H1 (cell line): ENCODE results near the gene ISG15. TPM values are rescaled to one million over a fixed set of nuclear protein-coding genes. Genes with fewer than 3 reads are reported as not detected.
A peak's percentile ranks its signal among the peaks of the same experiment; 100 is the strongest.

Experiments used
- CTCF ChIA-PET: fragments of 300-600 bp; sonication (Branson Sonifier 250); formaldehyde crosslinking; loops from one replicate; lab custom pipeline; 2021; ENCODE audit not compliant: partially characterized antibody; lab: Charles Lee
- POLR2A ChIA-PET: fragments of 300-600 bp; sonication (Branson Sonifier 250); formaldehyde crosslinking; loops from one replicate; lab custom pipeline; 2021; ENCODE audit warnings: inconsistent platforms; ENCODE audit not compliant: partially characterized antibody; lab: Charles Lee
- DNase-seq, 2 experiments: peaks; one replicate each; pipeline versions ENCODE4 v3.0.0 to v3.0.0-alpha.2; 2010 to 2022; ENCODE audit warnings: low spot score in 2 of 2, low read depth in 1 of 2, mixed read lengths in 1 of 2
- FAIRE-seq: peaks from 2 replicates; lab custom pipeline; 2011; peaks lifted over from hg19 to GRCh38; lab: Jason Lieb, UNC
- H2AFZ ChIP-seq: 2 replicates; pipeline ENCODE4 v1.8.1; 2012; ENCODE audit warnings: low read length, inconsistent platforms
- H2AK5ac ChIP-seq: 2 replicates; pipeline ENCODE4 v1.6.1; 2013; ENCODE audit warnings: low read depth, low read length
- H2BK120ac ChIP-seq: replicated peaks from 2 replicates; pipeline ENCODE3; 2013; ENCODE audit warnings: low read depth, low read length, inconsistent platforms
- H2BK12ac ChIP-seq: 2 replicates; pipeline ENCODE4 v1.6.1; 2013; ENCODE audit warnings: low read depth, low read length
- H2BK15ac ChIP-seq: 2 replicates; pipeline ENCODE4 v1.6.1; 2013; ENCODE audit warnings: low read length
- H2BK20ac ChIP-seq: 2 replicates; pipeline ENCODE4 v1.6.1; 2013; ENCODE audit warnings: low read length
- H2BK5ac ChIP-seq: 2 replicates; pipeline ENCODE4 v1.6.1; 2013; ENCODE audit warnings: low read depth, low read length
- H3K14ac ChIP-seq: 2 replicates; pipeline ENCODE4 v1.6.1; 2013; ENCODE audit warnings: inconsistent platforms; ENCODE audit not compliant: insufficient read length
- H3K18ac ChIP-seq: 2 replicates; pipeline ENCODE4 v1.6.1; 2013; ENCODE audit warnings: low read length; ENCODE audit errors: extremely low read depth
- H3K23ac ChIP-seq: 2 replicates; pipeline ENCODE4 v1.6.1; 2013; ENCODE audit warnings: inconsistent platforms; ENCODE audit not compliant: insufficient read length
- H3K23me2 ChIP-seq: 2 replicates; pipeline ENCODE4 v1.6.1; 2013; ENCODE audit warnings: low read depth, low read length
- H3K27ac ChIP-seq: 2 replicates; pipeline ENCODE4 v1.6.1; 2011; ENCODE audit warnings: low read depth, low read length, inconsistent platforms
- H3K27me3 ChIP-seq, 4 experiments: replicated peaks in 1 of 4; 1 replicate in 1 of 4; 2 replicates in 3 of 4; pipeline versions ENCODE4 v1.6.1 to v1.8.1; 2011 to 2013; ENCODE audit warnings: low read length in 3 of 4, mild to moderate bottlenecking in 3 of 4, inconsistent platforms in 2 of 4, mixed read lengths in 2 of 4, moderate library complexity in 1 of 4; ENCODE audit not compliant: control insufficient read depth in 3 of 4, insufficient read depth in 3 of 4; ENCODE audit errors: extremely low read depth in 1 of 4
- H3K36me3 ChIP-seq, 4 experiments: 2 replicates each; pipeline versions ENCODE4 v1.6.1 to v1.8.1; 2011 to 2013; ENCODE audit warnings: mild to moderate bottlenecking in 4 of 4, low read length in 3 of 4, moderate library complexity in 2 of 4, control low read depth in 1 of 4, inconsistent platforms in 1 of 4; ENCODE audit not compliant: insufficient read depth in 4 of 4, control insufficient read depth in 2 of 4
- H3K4ac ChIP-seq: replicated peaks from 2 replicates; pipeline ENCODE3; 2013; ENCODE audit warnings: low read length, low read depth, mixed read lengths, inconsistent platforms; ENCODE audit not compliant: insufficient read length
- H3K4me1 ChIP-seq, 4 experiments: replicated peaks in 1 of 4; 1 replicate in 1 of 4; 2 replicates in 3 of 4; pipeline versions ENCODE4 v1.6.1 to v1.8.1; 2011 to 2013; ENCODE audit warnings: low read length in 3 of 4, inconsistent platforms in 2 of 4, mixed read lengths in 1 of 4; ENCODE audit not compliant: insufficient read depth in 4 of 4, control insufficient read depth in 3 of 4
- H3K4me2 ChIP-seq, 2 experiments: 2 replicates each; pipeline versions ENCODE4 v1.6.1 to v1.8.1; 2011 to 2013; ENCODE audit warnings: low read depth in 2 of 2, low read length in 2 of 2, control low read depth in 1 of 2, inconsistent platforms in 1 of 2, mild to moderate bottlenecking in 1 of 2; ENCODE audit not compliant: insufficient read depth in 1 of 2
- H3K4me3 ChIP-seq, 4 experiments: fragments of 200-600, 300-600 bp in 1 of 4; sonication (generic), shearing (Covaris generic), sonication (Bioruptor Twin) in 1 of 4; 2 replicates each; pipeline versions ENCODE4 v1.5.1 to v1.8.1; 2011 to 2016; ENCODE audit warnings: low read length in 4 of 4, low read depth in 3 of 4, control low read depth in 2 of 4, inconsistent platforms in 2 of 4, mild to moderate bottlenecking in 2 of 4, mixed read lengths in 1 of 4, moderate library complexity in 1 of 4; ENCODE audit not compliant: insufficient read depth in 2 of 4; ENCODE audit errors: extremely low read depth in 1 of 4
- H3K56ac ChIP-seq: replicated peaks from 2 replicates; pipeline ENCODE3; 2013; ENCODE audit warnings: low read depth, mild to moderate bottlenecking, mixed read lengths, low read length, inconsistent platforms; ENCODE audit not compliant: insufficient read length
- H3K79me1 ChIP-seq: 2 replicates; pipeline ENCODE4 v1.6.1; 2013; ENCODE audit warnings: low read depth, low read length, control low read depth
- H3K79me2 ChIP-seq, 2 experiments: 2 replicates each; pipeline versions ENCODE4 v1.6.1 to v1.8.1; 2012 to 2013; ENCODE audit warnings: low read length in 2 of 2, mild to moderate bottlenecking in 2 of 2, inconsistent platforms in 1 of 2; ENCODE audit not compliant: insufficient read depth in 2 of 2, control insufficient read depth in 1 of 2
- H3K9ac ChIP-seq, 4 experiments: replicated peaks in 1 of 4; 1 replicate in 1 of 4; 2 replicates in 3 of 4; pipeline versions ENCODE4 v1.6.1 to v1.8.1; 2011 to 2013; ENCODE audit warnings: low read depth in 3 of 4, low read length in 3 of 4, control low read depth in 2 of 4, mild to moderate bottlenecking in 2 of 4, moderate library complexity in 2 of 4, inconsistent platforms in 1 of 4; ENCODE audit errors: extremely low read depth in 1 of 4
- H3K9me3 ChIP-seq, 2 experiments: 2 replicates each; pipeline versions ENCODE4 v1.6.1 to v1.8.1; 2012 to 2013; ENCODE audit warnings: mild to moderate bottlenecking in 2 of 2, moderate library complexity in 2 of 2, control low read depth in 1 of 2, inconsistent platforms in 1 of 2, low read depth in 1 of 2, low read length in 1 of 2, mixed read lengths in 1 of 2; ENCODE audit not compliant: insufficient read depth in 2 of 2
- H4K20me1 ChIP-seq, 2 experiments: replicated peaks in 1 of 2; 2 replicates each; pipeline versions ENCODE3 to v1.8.1; 2011 to 2013; ENCODE audit warnings: inconsistent platforms in 2 of 2, low read length in 2 of 2, mild to moderate bottlenecking in 1 of 2; ENCODE audit not compliant: insufficient read depth in 2 of 2, control insufficient read depth in 1 of 2
- H4K5ac ChIP-seq: 2 replicates; pipeline ENCODE4 v1.6.1; 2013; ENCODE audit warnings: low read length, low read depth, mixed read lengths, inconsistent platforms; ENCODE audit not compliant: insufficient read length
- H4K8ac ChIP-seq: 2 replicates; pipeline ENCODE4 v1.8.0; 2013; ENCODE audit warnings: mild to moderate bottlenecking, moderate library complexity, low read length, inconsistent platforms; ENCODE audit not compliant: insufficient read depth; ENCODE audit errors: extremely low read depth
- H4K91ac ChIP-seq: replicated peaks from 2 replicates; pipeline ENCODE3; 2013; ENCODE audit warnings: low read length, mixed read lengths, inconsistent platforms; ENCODE audit not compliant: insufficient read length
- ATF3 ChIP-seq: IDR thresholded peaks from 2 replicates; pipeline ENCODE4 v1.6.1; 2011; ENCODE audit warnings: low read depth, mild to moderate bottlenecking, low read length; ENCODE audit not compliant: insufficient read depth
- BACH1 ChIP-seq: IDR thresholded peaks from 2 replicates; pipeline ENCODE4 v1.6.1; 2012; ENCODE audit warnings: low read length, improper control_type of control experiment
- CHD1 ChIP-seq: IDR thresholded peaks from 2 replicates; pipeline ENCODE4 v1.6.1; 2012; ENCODE audit warnings: low read depth, low read length, improper control_type of control experiment
- CTBP2 ChIP-seq: IDR thresholded peaks from 2 replicates; pipeline ENCODE4 v1.7.0; 2011; ENCODE audit warnings: borderline replicate concordance, mild to moderate bottlenecking, moderate library complexity, mixed read lengths, low read length; ENCODE audit not compliant: insufficient read depth, insufficient read length
- EP300 ChIP-seq, 2 experiments: IDR thresholded peaks; 1 replicate in 1 of 2; 2 replicates in 1 of 2; pipeline ENCODE4 v1.6.1; 2011 to 2012; ENCODE audit warnings: low read depth in 2 of 2, low read length in 2 of 2, mild to moderate bottlenecking in 2 of 2, borderline replicate concordance in 1 of 2, inconsistent platforms in 1 of 2, moderate library complexity in 1 of 2
- RAD21 ChIP-seq, 2 experiments: IDR thresholded peaks in 1 of 2; conservative IDR thresholded peaks in 1 of 2; 2 replicates each; pipeline ENCODE4 v1.6.1; 2011; ENCODE audit warnings: low read depth in 2 of 2, low read length in 2 of 2, improper control_type of control experiment in 1 of 2, inconsistent platforms in 1 of 2, mild to moderate bottlenecking in 1 of 2, moderate library complexity in 1 of 2
- SAP30 ChIP-seq: fragments of 300-600 bp; sonication (generic); IDR thresholded peaks from 2 replicates; pipeline ENCODE4 v1.7.1; 2012; ENCODE audit warnings: low read length, moderate library complexity, mild to moderate bottlenecking, inconsistent platforms; ENCODE audit not compliant: insufficient read depth, insufficient replicate concordance
- SUZ12 ChIP-seq: fragments of 200-600 bp; sonication (generic); IDR thresholded peaks from 2 replicates; pipeline ENCODE4 v1.6.1; 2012; ENCODE audit warnings: mild to moderate bottlenecking, inconsistent platforms, low read length, moderate library complexity, mixed read lengths
- TAF1 ChIP-seq: IDR thresholded peaks from 2 replicates; pipeline ENCODE4 v1.6.1; 2011; ENCODE audit warnings: mild to moderate bottlenecking, low read depth, low read length
- WGBS, 2 experiments: shearing (Covaris generic) in 1 of 2; methylation state at CpG; one replicate each; pipeline versions ENCODE4 v1.1.6 to v1.1.7; 2013 to 2015; ENCODE audit warnings: low lambda C conversion rate in 2 of 2, mixed read lengths in 2 of 2, inconsistent platforms in 1 of 2, low coverage in 1 of 2, missing lambda C conversion rate in 1 of 2; ENCODE audit not compliant: insufficient replicate concordance in 2 of 2, insufficient coverage in 1 of 2, insufficient read length in 1 of 2; ENCODE audit errors: extremely low coverage in 1 of 2, missing lambda C conversion rate in 1 of 2; 5-methylcytosine and 5-hydroxymethylcytosine counted together
- polyA plus RNA-seq, 7 experiments: library from polyadenylated mRNA; depleted of rRNA in 3 of 7; stranded (reverse) in 5 of 7; unstranded in 2 of 7; fragments of >200 nt in 5 of 7; fragments of 200-250 nt in 2 of 7; gene quantifications; 1 replicate in 5 of 7; 2 replicates in 1 of 7; 4 replicates in 1 of 7; pipeline versions ENCODE4 v1.2.1 to v1.2.3, GENCODE V29; 2011 to 2013; ENCODE audit warnings: missing spikeins in 2 of 7, mixed read lengths in 2 of 7
- total RNA-seq: library from RNA; stranded (reverse); fragmentation: NEBNext Ultra II Directional; extraction: Animal tissue kit (Norgen Biotek cat#: 25700); gene quantifications from 2 replicates; pipeline ENCODE4 v1.2.1, GENCODE V29; 2021

The ISG15 gene
- total and polyA plus RNA-seq, 2 of the 8 experiments (the other 6 are each of a cell fraction or from before 2014, with no cell fraction given), result 29.3 to 121 TPM

GRCh38 chr1:1006305-1007159, 6.8 kb upstream of the ISG15 start:
- Histone ChIP-seq H3K56ac (peak overlapping the region; percentile 30), H3K4me2 (no peak overlapping the region), H4K20me1 (peaks cover 0 to 2% of the 10 kb centered on the region in 2 experiments), H3K23ac (no peak overlapping the region), H2AFZ (no peak overlapping the region), H3K27me3 (peaks cover 3 to 37% (median 19%) of the 10 kb centered on the region in 4 experiments), H2BK5ac (0 out of 2 replicates have a peak overlapping the region, but pooled peaks have one; percentile 8), H3K9ac (no peak overlapping the region), H2BK120ac (no peak overlapping the region), H4K5ac (no peak overlapping the region), H3K14ac (no peak overlapping the region), H3K18ac (peak overlapping the region; percentile 13; the same call in 1 of the 2 replicates), H3K27ac (no peak overlapping the region), H4K91ac (no peak overlapping the region), H3K4me3 (no peak overlapping the region), H2BK20ac (no peak overlapping the region), H4K8ac (peak overlapping the region; percentile 84), H3K36me3 (no peaks in the 10 kb centered on the region), H3K4ac (peak overlapping the region; percentile 69), H3K23me2 (no peaks in the 10 kb centered on the region; the same call in 1 of the 2 replicates), H3K79me1 (no peaks in the 10 kb centered on the region), H3K4me1 (peaks cover 0 to 22% (median 9%) of the 10 kb centered on the region in 4 experiments; a peak in 3 of 7 replicates), H2AK5ac (no peak overlapping the region), H3K9me3 (no peaks in the 10 kb centered on the region), H2BK15ac (peak overlapping the region; percentile 40; the same call in 1 of the 2 replicates), H3K79me2 (no peaks in the 10 kb centered on the region), H2BK12ac (peak overlapping the region; percentile 90)
- DNase-seq (peak in 1 of 2 experiments; percentile 47), FAIRE-seq (no peak)
- WGBS, 2 experiments, result 90% methylated on average over 37 of the region's 37 CpGs; no CpG with 5 or more reads in 1 of the 2 experiments
- POLR2A ChIA-PET, result interaction anchor here (1.1 to 2.1 kb wide), 7 partner anchors 8 to 32 kb away, joined by 3 to 11 read pairs (median 5); partner anchors contain the start of gene AGRN
- CTCF ChIA-PET, result interaction anchor here (0.6 to 2.4 kb wide), 8 partner anchors 8 to 285 kb away, joined by 3 to 11 read pairs (median 4); partner anchors contain the start of gene ISG15
- TF ChIP-seq RAD21 (IDR thresholded peaks at IDR 0.05 in 1 of 2, conservative IDR thresholded peaks at IDR 0.05 in 1 of 2; ENCODE audit: low read depth in 2 of 2, low read length in 2 of 2) (no peak), ATF3 (no peak), SAP30 (no peak), BACH1 (no peak), CTBP2 (no peak), TAF1 (no peak), EP300 (IDR thresholded peaks at IDR 0.05; ENCODE audit: borderline replicate concordance in 1 of 2, low read depth in 2 of 2, low read length in 2 of 2) (no peak), SUZ12 (no peak), CHD1 (no peak)
